ENCODE data around the gene LRRC17.
"Not testable (repeated sequence)": the region's sequence is repeated elsewhere in the genome, so short reads cannot be mapped to it uniquely, and the experiment has no call there.

LRRC17 gene

DNA sequence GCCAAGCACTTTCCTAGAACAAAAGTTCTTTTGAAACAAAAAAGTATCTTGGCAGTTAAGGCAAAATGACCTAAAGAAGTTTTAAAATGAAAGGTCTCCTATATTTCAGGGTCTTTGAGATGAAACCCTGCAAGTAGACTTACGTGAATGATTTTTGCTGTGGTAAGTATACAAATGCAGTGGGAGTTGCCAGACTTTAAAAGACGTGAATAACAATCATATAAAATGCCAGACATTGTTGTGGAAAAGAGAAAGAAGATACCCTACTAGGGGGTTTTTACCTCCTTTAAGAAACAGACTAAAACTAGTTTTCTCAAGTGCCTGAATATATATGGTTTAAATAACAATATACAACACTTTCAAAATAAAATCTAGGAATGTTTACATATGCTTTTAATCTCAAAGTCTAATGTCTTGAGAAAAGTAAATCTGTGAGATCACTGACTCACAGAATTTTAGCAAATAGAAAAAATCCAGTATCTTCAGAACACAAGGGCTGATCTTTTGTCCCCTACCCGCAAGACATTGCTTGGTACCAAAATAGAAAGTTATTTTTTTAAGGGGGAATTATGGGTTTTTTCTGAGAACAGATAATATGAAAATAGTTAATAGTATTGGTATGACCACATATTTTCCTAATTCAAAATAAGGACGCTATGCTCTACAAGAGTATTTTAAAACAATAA lies 29.5 kb downstream of the LRRC17 start:
- CTCF ChIA-PET: no interaction called here
- DNase-seq: no peak
- Mint-ChIP-seq H3K36me3 (no peaks in the 10 kb centered on the region), H3K27ac (no peak overlapping the region), H3K9me3 (no peaks in the 10 kb centered on the region), H3K27me3 (peaks cover 3% of the 10 kb centered on the region), H3K4me3 (no peak overlapping the region), H3K4me1 (no peaks in the 10 kb centered on the region)

DNA sequence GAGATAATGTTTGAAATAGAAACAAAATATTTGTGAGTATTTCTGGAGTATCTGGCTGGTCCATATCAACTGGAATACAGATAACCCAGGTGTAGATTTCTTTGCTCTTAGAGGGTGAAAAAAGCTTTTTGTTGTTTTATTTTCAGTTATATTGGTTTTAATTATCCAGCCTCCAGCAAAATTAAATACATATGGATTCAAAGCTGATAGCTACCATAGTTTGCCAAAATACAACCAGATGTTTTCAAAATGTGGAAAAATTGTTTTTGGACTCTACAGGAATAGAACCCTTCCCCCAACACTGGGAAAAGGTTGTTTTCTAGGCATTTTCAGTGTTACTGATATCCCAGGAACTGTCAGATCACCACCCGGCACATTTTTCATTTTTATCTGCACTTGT lies 30.1 kb downstream of the LRRC17 start:
- Mint-ChIP-seq H3K27me3 (peaks cover 3% of the 10 kb centered on the region), H3K4me3 (no peak overlapping the region), H3K27ac (no peak overlapping the region), H3K36me3 (no peaks in the 10 kb centered on the region), H3K4me1 (no peaks in the 10 kb centered on the region), H3K9me3 (no peaks in the 10 kb centered on the region)
- DNase-seq: no peak
- CTCF ChIA-PET: no interaction called here

DNA sequence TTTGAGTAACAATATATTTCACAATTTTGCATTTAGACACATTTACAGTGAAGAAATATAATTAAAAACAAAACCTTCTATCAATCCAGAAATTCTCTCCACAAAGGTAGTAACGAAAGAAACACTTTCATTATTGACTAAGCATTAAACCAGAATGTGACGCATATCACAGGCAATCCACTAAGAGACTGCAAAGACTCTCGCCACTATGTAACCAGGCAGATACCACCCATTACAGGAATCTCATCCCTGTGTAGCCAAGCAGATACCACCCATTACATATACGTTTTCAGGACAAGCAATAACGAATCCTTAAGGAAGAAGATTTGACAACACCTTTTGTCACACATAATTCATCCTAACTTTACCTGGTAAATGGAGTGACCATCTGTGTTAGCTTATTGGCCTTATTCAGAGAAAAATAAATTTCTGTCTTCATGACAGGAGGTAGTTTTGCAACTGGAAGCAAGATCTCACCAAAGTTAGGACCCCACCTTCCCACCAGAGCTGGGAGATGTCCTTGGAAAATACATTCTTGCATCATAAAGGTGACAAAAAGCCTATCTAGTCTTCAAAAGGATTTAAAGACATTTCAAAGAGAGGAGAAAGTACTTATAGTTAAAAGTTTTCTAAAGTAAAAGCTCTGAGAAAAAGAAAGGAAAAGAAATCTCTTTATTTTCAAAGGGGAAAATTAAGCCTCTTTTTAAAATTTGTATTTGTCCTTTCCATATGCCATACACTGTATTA lies 30.8 kb downstream of the LRRC17 start:
- Mint-ChIP-seq H3K9me3 (no peaks in the 10 kb centered on the region), H3K36me3 (no peaks in the 10 kb centered on the region), H3K27ac (no peak overlapping the region), H3K4me3 (no peak overlapping the region), H3K4me1 (no peaks in the 10 kb centered on the region), H3K27me3 (peaks cover 3% of the 10 kb centered on the region)
- CTCF ChIA-PET: no interaction called here
- DNase-seq: no peak

DNA sequence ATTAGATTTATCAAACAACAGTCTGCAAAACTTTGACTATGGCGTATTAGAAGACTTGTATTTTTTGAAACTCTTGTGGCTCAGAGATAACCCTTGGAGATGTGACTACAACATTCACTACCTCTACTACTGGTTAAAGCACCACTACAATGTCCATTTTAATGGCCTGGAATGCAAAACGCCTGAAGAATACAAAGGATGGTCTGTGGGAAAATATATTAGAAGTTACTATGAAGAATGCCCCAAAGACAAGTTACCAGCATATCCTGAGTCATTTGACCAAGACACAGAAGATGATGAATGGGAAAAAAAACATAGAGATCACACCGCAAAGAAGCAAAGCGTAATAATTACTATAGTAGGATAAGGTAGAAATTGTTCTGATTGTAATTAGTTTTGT lies 31.4 kb downstream of the LRRC17 start:
- CTCF ChIA-PET: no interaction called here
- H3K4me1 Mint-ChIP-seq: no peaks in the 10 kb centered on the region

DNA sequence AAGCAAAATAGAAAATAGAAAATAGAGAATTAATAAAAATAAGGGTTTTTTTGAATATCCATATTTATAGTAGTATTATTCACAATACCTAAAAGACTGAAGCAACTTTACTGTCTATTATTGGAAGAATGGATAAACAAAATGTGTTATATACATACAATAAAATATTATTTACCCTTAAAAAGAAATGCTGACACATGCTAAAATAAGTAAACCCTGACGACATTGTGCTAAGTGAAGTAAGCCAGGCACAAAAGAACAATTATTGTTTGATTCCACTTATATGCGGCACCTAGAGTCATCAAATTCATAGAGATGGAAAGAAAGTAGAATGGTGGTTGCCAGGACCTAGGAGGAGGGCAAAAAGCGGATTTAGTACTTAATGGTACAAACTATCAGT lies 39.0 kb downstream of the LRRC17 start:
- H3K4me3 Mint-ChIP-seq: no peak overlapping the region
- CTCF ChIA-PET: no interaction called here
- no peak overlapping the region for H3K27ac Mint-ChIP-seq
- DNase-seq: no peak
- H3K9me3 Mint-ChIP-seq: peaks cover 11% of the 10 kb centered on the region
- no peaks in the 10 kb centered on the region for H3K27me3 Mint-ChIP-seq
- no peaks in the 10 kb centered on the region for H3K4me1 Mint-ChIP-seq
- no peaks in the 10 kb centered on the region for H3K36me3 Mint-ChIP-seq

More for the DNA sequence above, 31.4 kb downstream of the LRRC17 start:
- peaks cover 3% of the 10 kb centered on the region for H3K27me3 Mint-ChIP-seq
- H3K27ac Mint-ChIP-seq: no peak overlapping the region
- no peaks in the 10 kb centered on the region for H3K36me3 Mint-ChIP-seq
- H3K4me3 Mint-ChIP-seq: no peak overlapping the region
- no peaks in the 10 kb centered on the region for H3K9me3 Mint-ChIP-seq
- DNase-seq: no peak

DNA sequence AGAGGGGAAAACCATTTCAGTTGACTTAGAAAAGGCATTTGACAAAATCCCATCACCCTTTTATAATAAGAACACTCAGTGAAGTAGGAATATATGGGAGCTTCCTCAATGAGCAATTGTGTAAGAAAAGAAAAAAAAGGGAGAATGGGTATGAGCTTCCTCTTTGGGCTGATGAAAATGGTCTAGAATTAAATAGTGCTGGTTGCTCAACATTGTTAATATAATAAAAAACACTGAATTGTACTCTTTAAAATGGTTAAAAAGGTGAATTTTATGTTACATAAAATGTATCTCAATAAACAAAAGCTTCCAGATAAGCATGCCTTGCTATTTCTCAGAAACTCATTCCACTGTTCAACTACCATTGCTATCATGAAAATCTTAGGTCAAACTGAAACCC lies 40.6 kb downstream of the LRRC17 start:
- CTCF ChIA-PET: no interaction called here
- Mint-ChIP-seq H3K4me1 (no peaks in the 10 kb centered on the region), H3K27me3 (no peaks in the 10 kb centered on the region), H3K4me3 (no peak overlapping the region), H3K9me3 (peaks cover 11% of the 10 kb centered on the region), H3K36me3 (no peaks in the 10 kb centered on the region), H3K27ac (no peak overlapping the region)
- DNase-seq: no peak

DNA sequence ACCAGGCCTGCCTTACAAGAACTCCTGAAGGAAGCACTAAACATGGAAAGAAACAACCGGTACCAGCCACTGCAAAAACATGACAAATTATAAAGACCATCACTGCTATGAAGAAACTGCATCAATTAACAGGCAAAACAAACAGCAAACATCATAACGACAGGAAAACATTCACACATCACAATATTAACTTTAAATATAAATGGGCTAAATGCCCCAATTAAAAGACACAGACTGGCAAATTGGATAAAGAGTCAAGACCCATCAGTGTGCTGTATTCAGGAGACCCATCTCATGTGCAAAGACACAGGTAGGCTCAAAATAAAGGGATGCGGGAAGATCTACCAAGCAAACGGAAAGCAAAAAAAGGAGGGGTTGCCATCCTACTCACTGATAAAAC lies 41.6 kb downstream of the LRRC17 start:
- H3K9me3 Mint-ChIP-seq: peaks cover 11% of the 10 kb centered on the region
- DNase-seq, H3K27ac Mint-ChIP-seq, H3K4me1 Mint-ChIP-seq, CTCF ChIA-PET, H3K4me3 Mint-ChIP-seq, H3K36me3 Mint-ChIP-seq, H3K27me3 Mint-ChIP-seq: not testable (repeated sequence)

DNA sequence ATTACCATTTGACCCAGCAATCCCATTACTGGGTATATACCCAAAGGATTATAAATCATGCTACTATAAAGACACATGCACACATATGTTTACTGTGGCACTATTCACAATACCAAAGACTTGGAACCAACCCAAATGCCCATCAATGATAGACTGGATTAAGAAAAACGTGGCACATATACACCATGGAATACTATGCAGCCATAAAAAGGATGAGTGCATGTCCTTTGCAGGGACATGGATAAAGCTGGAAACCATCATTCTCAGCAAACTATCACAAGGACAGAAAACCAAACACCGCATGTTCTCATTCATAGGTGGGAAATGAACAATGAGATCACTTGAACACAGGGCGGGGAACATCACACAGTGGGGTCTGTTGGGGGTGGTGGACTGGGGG lies 45.2 kb downstream of the LRRC17 start:
- CTCF ChIA-PET, H3K4me1 Mint-ChIP-seq, H3K36me3 Mint-ChIP-seq, DNase-seq, H3K4me3 Mint-ChIP-seq, H3K27me3 Mint-ChIP-seq, H3K27ac Mint-ChIP-seq: not testable (repeated sequence)
- H3K9me3 Mint-ChIP-seq: peaks cover 11% of the 10 kb centered on the region

DNA sequence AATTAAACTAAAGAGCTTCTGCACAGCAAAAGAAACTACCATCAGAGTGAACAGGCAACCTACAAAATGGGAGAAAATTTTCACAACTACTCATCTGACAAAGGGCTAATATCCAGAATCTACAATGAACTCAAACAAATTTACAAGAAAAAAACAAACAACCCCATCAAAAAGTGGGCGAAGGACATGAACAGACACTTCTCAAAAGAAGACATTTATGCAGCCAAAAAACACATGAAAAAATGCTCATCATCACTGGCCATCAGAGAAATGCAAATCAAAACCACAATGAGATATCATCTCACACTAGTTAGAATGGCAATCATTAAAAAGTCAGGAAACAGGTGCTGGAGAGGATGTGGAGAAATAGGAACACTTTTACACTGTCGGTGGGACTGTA lies 49.2 kb downstream of the LRRC17 start:
- CTCF ChIA-PET, H3K4me3 Mint-ChIP-seq, H3K36me3 Mint-ChIP-seq, H3K27ac Mint-ChIP-seq, H3K9me3 Mint-ChIP-seq, DNase-seq, H3K27me3 Mint-ChIP-seq, H3K4me1 Mint-ChIP-seq: not testable (repeated sequence)

DNA sequence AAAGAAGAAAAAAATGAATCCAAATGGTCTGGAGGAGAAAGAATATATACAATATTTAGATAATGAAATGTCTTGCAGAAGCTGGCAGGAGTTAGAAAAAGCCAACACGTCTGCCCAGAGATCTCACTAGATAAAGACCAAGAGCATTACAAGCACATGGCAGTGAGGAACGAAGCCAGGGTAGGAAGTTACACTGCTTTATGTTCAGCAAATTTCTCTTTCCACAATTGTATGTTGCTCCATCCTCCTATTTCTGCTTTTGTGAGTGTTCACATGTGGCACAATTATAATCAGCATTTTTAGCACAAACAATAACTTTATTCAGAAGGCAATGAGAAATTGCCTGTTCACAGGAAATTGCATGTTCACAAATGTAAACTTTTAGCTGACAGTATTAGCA lies 53.7 kb downstream of the LRRC17 start:
- Mint-ChIP-seq H3K9me3 (no peaks in the 10 kb centered on the region), H3K27ac (no peak overlapping the region), H3K4me3 (no peak overlapping the region), H3K4me1 (no peaks in the 10 kb centered on the region), H3K27me3 (no peaks in the 10 kb centered on the region), H3K36me3 (no peaks in the 10 kb centered on the region)
- CTCF ChIA-PET: no interaction called here
- no peak for DNase-seq

DNA sequence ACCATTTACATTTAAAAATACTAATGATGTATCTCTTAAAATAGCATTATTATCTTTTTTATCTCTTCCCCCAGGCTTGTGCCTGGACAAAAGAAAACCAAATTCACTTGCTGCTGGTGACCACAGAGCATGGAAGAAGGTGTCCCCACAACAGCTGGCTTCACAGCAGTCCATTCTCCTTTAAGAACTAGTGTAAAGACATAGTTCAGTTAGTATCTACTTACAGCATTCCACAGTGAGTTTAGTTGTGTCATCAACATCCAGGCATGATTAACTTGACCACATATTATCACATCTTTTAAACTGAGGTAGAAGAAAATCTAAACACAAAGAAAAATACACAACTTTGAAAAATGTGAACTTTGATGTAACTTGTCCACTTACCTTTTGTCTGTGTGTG lies 55.0 kb downstream of the LRRC17 start:
- no peaks in the 10 kb centered on the region for H3K36me3 Mint-ChIP-seq
- H3K27me3 Mint-ChIP-seq: no peaks in the 10 kb centered on the region
- H3K4me3 Mint-ChIP-seq: no peak overlapping the region
- DNase-seq: no peak
- no peaks in the 10 kb centered on the region for H3K4me1 Mint-ChIP-seq
- no peak overlapping the region for H3K27ac Mint-ChIP-seq
- H3K9me3 Mint-ChIP-seq: no peaks in the 10 kb centered on the region
- CTCF ChIA-PET: no interaction called here

DNA sequence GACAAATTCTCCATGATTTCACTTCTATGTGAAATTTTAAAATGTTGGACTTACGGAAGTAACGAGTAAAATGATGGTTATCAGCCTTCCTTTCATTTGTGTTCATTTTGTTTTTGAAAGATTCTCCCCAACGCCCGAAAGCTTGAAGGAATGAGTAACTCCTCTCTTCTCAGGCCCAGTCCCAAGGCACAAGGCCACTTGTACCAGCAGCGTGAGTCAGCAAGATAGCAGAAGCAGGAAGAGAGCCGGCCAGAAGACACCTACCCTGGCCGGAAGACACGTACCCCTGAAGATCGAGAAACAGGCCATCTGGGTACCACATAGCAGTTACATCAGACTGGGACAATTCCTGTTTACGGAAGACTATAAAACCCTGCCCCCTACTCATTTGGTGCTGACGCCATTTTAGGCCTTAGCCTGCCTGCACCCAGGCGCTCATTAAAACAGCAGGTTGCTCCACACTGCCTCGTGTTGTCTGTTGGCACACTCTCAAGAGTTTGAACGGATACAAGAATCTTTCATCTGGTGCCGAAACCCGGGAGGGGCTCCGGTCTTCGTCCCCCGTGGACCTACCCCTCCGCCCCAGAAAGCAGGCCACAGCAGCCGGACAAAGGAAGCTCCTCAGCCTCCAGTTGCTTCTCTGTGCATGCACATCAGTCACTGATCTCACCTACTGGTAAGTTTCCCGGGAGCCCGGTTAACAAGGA lies 60.4 kb downstream of the LRRC17 start:
- DNase-seq: no peak
- CTCF ChIA-PET: no interaction called here
- H3K27me3 Mint-ChIP-seq: no peaks in the 10 kb centered on the region
- H3K27ac Mint-ChIP-seq: no peak overlapping the region
- H3K9me3 Mint-ChIP-seq: no peaks in the 10 kb centered on the region
- no peak overlapping the region for H3K4me3 Mint-ChIP-seq
- H3K36me3 Mint-ChIP-seq: no peaks in the 10 kb centered on the region
- no peaks in the 10 kb centered on the region for H3K4me1 Mint-ChIP-seq

DNA sequence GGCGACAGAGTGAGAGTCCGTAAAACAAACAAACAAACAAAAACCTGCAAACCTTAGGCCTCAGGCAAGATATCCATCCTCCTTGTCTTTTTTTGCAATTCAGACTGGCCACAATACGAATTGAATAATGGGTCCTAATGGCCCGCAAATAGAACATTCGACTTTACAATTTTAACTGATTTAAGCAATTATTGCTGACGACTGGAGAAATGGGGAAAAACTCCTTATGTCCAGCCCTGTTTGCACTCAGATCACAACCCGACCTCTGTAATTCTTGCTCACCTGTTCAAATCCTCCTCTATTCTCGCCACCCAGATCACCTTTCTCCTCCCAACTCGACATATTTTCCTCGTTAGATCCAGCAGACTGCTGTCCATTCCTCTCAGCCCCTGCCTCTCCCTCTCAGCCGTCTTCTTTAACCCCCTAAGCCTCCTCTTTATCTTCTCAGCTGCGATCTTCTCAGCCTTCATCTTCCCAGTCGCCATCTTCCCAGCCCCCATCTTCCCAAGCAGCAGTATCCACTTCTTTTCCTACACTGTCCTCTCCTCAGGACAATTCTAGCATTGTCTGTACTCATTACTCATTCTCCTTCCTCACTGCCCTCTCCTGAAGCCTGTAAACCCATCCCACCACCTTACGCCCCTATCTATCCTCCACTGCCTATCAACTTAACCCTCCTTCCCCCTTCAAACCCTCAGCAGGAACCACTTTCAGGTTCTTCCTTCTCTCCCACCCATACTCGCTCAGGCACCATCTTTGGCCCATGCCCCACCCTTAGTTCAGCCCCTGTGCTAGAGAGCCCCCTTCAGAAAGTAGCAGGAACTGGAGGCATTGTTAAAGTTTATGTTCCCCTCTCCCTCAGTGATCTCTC lies 61.8 kb downstream of the LRRC17 start:
- no peak for DNase-seq
- Mint-ChIP-seq H3K4me3 (no peak overlapping the region), H3K27me3 (no peaks in the 10 kb centered on the region), H3K9me3 (no peaks in the 10 kb centered on the region), H3K27ac (no peak overlapping the region), H3K36me3 (no peaks in the 10 kb centered on the region), H3K4me1 (no peaks in the 10 kb centered on the region)
- CTCF ChIA-PET: no interaction called here

DNA sequence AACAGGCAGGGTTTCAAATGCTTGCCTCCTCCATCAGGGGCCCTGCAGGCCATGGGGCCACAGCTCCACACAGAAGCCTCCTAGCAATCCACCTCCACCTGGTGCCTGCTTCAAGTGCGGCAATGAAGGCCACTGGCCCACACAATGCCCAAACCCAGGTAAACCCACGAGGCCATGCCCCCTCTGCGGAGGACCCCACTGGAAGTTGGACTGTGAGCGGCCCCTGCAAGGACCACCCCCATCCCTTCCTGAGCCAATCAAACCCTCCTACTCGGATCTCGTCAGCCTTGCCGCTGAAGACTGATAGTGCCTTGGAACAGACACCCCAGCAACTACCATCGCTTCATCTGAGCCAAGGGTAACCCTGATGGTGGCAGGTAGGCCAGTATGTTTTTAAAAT lies 63.1 kb downstream of the LRRC17 start:
- no peaks in the 10 kb centered on the region for H3K9me3 Mint-ChIP-seq
- H3K36me3 Mint-ChIP-seq: no peaks in the 10 kb centered on the region
- H3K4me3 Mint-ChIP-seq: no peak overlapping the region
- H3K4me1 Mint-ChIP-seq: no peaks in the 10 kb centered on the region
- H3K27me3 Mint-ChIP-seq: no peaks in the 10 kb centered on the region
- H3K27ac Mint-ChIP-seq: no peak overlapping the region
- CTCF ChIA-PET: no interaction called here
- DNase-seq: no peak

All from activated naive CD4-positive, alpha-beta T cell treated with anti-CD3 and anti-CD28 coated beads, Interleukin-2, amount 10 ng/mL, durations not matched to agents 7 days and 5 days (primary cell).